IMR-90 (cell line): ENCODE results near the gene SEPTIN3. TPM values are rescaled to one million over a fixed set of nuclear protein-coding genes. Genes with fewer than 3 reads are reported as not detected.

Experiments
- ATAC-seq: fragments of 200-7000 bp; cut with Tn5 transposase; 2 replicates; pipeline ENCODE4 v1.9.1; 2020; ENCODE audit warnings: low read depth, mild to moderate bottlenecking, moderate library complexity
- BruUV-seq: library from RNA; stranded (reverse); fragments of 400-500 nt; replicated peaks from 2 replicates; lab custom pipeline; 2021; lab: Mats Ljungman, UMichigan
- CTCF ChIA-PET: fragments of 300-600 bp; formaldehyde crosslinking; extraction: SDS; loops from one replicate; lab custom pipeline; 2021; ENCODE audit warnings: antibody characterized with exemption; lab: Yijun Ruan, JAX
- POLR2A ChIA-PET: fragments of 300-600 bp; sonication (Branson Sonifier 250); formaldehyde crosslinking; loops from one replicate; lab custom pipeline; 2022; ENCODE audit warnings: antibody characterized with exemption; ENCODE audit not compliant: unreplicated experiment; lab: Charles Lee
- DNase-seq: peaks from one replicate; pipeline ENCODE4 v3.0.0; 2013
- H2AFZ ChIP-seq: replicated peaks from 2 replicates; pipeline ENCODE3; 2013; ENCODE audit warnings: low read length, mild to moderate bottlenecking; ENCODE audit not compliant: poor library complexity
- H2AK5ac ChIP-seq: 2 replicates; pipeline ENCODE4 v1.6.1; 2013; ENCODE audit warnings: low read depth, low read length, inconsistent platforms
- H2AK9ac ChIP-seq: replicated peaks from 2 replicates; pipeline ENCODE3; 2013; ENCODE audit warnings: mild to moderate bottlenecking, low read depth, low read length, moderate library complexity; ENCODE audit not compliant: poor library complexity
- H2BK120ac ChIP-seq: 2 replicates; pipeline ENCODE4 v1.6.1; 2013; ENCODE audit warnings: low read depth, low read length, inconsistent platforms
- H2BK15ac ChIP-seq: 3 replicates; pipeline ENCODE4 v1.6.1; 2013; ENCODE audit warnings: low read depth, low read length, inconsistent platforms
- H2BK20ac ChIP-seq: 2 replicates; pipeline ENCODE4 v1.6.1; 2013; ENCODE audit warnings: low read depth, mild to moderate bottlenecking, inconsistent platforms, low read length, moderate library complexity
- H2BK5ac ChIP-seq: 2 replicates; pipeline ENCODE4 v1.6.1; 2013; ENCODE audit warnings: mild to moderate bottlenecking, low read depth, low read length, inconsistent platforms; ENCODE audit not compliant: poor library complexity, severe bottlenecking
- H3K14ac ChIP-seq: replicated peaks from 2 replicates; pipeline ENCODE4 v1.6.1; 2013; ENCODE audit warnings: low read depth, low read length, inconsistent platforms
- H3K18ac ChIP-seq: 2 replicates; pipeline ENCODE4 v1.6.1; 2013; ENCODE audit warnings: low read depth, low read length, control low read depth
- H3K23ac ChIP-seq: 2 replicates; pipeline ENCODE4 v1.6.1; 2013; ENCODE audit warnings: low read depth, low read length, inconsistent platforms
- H3K27ac ChIP-seq: 2 replicates; pipeline ENCODE4 v1.5.1; 2013; ENCODE audit warnings: mild to moderate bottlenecking, control low read depth, low read length; ENCODE audit not compliant: insufficient read depth
- H3K27me3 ChIP-seq: 2 replicates; pipeline ENCODE4 v1.6.1; 2013; ENCODE audit warnings: low read length; ENCODE audit not compliant: control insufficient read depth, insufficient read depth
- H3K36me3 ChIP-seq: 2 replicates; pipeline ENCODE4 v1.6.1; 2013; ENCODE audit warnings: low read length, mixed read lengths; ENCODE audit not compliant: control insufficient read depth, insufficient read depth
- H3K4ac ChIP-seq: 2 replicates; pipeline ENCODE4 v1.6.1; 2013; ENCODE audit warnings: low read depth, low read length, inconsistent platforms
- H3K4me1 ChIP-seq: 2 replicates; pipeline ENCODE4 v1.6.1; 2013; ENCODE audit warnings: low read length, mixed read lengths; ENCODE audit not compliant: control insufficient read depth, insufficient read depth
- H3K4me2 ChIP-seq: 2 replicates; pipeline ENCODE4 v1.6.1; 2013; ENCODE audit warnings: low read depth, mild to moderate bottlenecking, control low read depth, low read length, moderate library complexity
- H3K4me3 ChIP-seq: 2 replicates; pipeline ENCODE4 v1.5.1; 2013; ENCODE audit warnings: low read depth, mild to moderate bottlenecking, control low read depth, low read length, moderate library complexity; ENCODE audit not compliant: insufficient read depth
- H3K56ac ChIP-seq: 2 replicates; pipeline ENCODE4 v1.6.1; 2013; ENCODE audit warnings: low read length, inconsistent platforms; ENCODE audit not compliant: insufficient read depth; ENCODE audit errors: extremely low read depth
- H3K79me1 ChIP-seq, 2 experiments: 2 replicates each; pipeline ENCODE4 v1.6.1; 2013; ENCODE audit warnings: low read length in 2 of 2, inconsistent platforms in 1 of 2, low read depth in 1 of 2
- H3K9ac ChIP-seq: 2 replicates; pipeline ENCODE4 v1.6.1; 2013; ENCODE audit warnings: low read depth, low read length, control low read depth
- H3K9me1 ChIP-seq: 2 replicates; pipeline ENCODE4 v1.6.1; 2013; ENCODE audit warnings: low read length, inconsistent platforms; ENCODE audit not compliant: insufficient read depth
- H3K9me3 ChIP-seq: 2 replicates; pipeline ENCODE4 v1.6.1; 2013; ENCODE audit warnings: low read length; ENCODE audit not compliant: control insufficient read depth, insufficient read depth
- H4K20me1 ChIP-seq: 2 replicates; pipeline ENCODE4 v1.6.1; 2013; ENCODE audit warnings: low read length, inconsistent platforms; ENCODE audit not compliant: insufficient read depth
- H4K5ac ChIP-seq: 2 replicates; pipeline ENCODE4 v1.6.1; 2013; ENCODE audit warnings: mild to moderate bottlenecking, low read depth, low read length, control low read depth
- H4K8ac ChIP-seq, 2 experiments: 2 replicates each; pipeline ENCODE4 v1.6.1; 2013; ENCODE audit warnings: low read depth in 2 of 2, low read length in 2 of 2, control low read depth in 1 of 2, inconsistent platforms in 1 of 2
- H4K91ac ChIP-seq: 2 replicates; pipeline ENCODE4 v1.6.1; 2013; ENCODE audit warnings: low read depth, low read length, inconsistent platforms; ENCODE audit not compliant: insufficient read depth
- CEBPB ChIP-seq: IDR thresholded peaks from 2 replicates; pipeline ENCODE4 v1.6.1; 2012; ENCODE audit warnings: low read depth, low read length, improper control_type of control experiment
- POLR2A ChIP-seq: IDR thresholded peaks from 2 replicates; pipeline ENCODE4 v1.6.1; 2012; ENCODE audit warnings: mild to moderate bottlenecking, low read depth, low read length
- WGBS, 2 experiments: methylation state at CpG; one replicate each; pipeline versions ENCODE4 v1.1.5 to v1.1.7; 2013; ENCODE audit warnings: missing lambda C conversion rate in 2 of 2; ENCODE audit not compliant: insufficient read length in 1 of 2; ENCODE audit errors: extremely low coverage in 2 of 2; 5-methylcytosine and 5-hydroxymethylcytosine counted together
- dilution Hi-C: fragments of 300-500 bp; cut with HindIII; formaldehyde crosslinking; loops from one replicate; pipeline ENCODE4 v1.14.3; 2018; ENCODE audit warnings: low sequenced_read_pairs; ENCODE audit not compliant: unreplicated experiment
- in situ Hi-C: fragments of 300-500 bp; cut with MboI; formaldehyde crosslinking; loops from 3 replicates; pipeline ENCODE4 v1.14.3; 2019; ENCODE audit warnings: low sequenced_read_pairs, inconsistent platforms, mixed read lengths
- intact Hi-C: fragments of 100-400 bp; cut with micrococcal nuclease; formaldehyde crosslinking; loops from 2 replicates; pipeline ENCODE4 v1.10.0; 2022
- polyA plus RNA-seq, 3 experiments: library from polyadenylated mRNA; depleted of rRNA; stranded (reverse); fragments of >200 nt; gene quantifications; 2 replicates each; pipeline ENCODE4 v1.2.3, GENCODE V29; 2012; ENCODE audit warnings: low replicate concordance in 1 of 3
- total RNA-seq: library from RNA; depleted of rRNA; stranded (reverse); fragments of >200 nt; gene quantifications from 2 replicates; pipeline ENCODE4 v1.2.3, GENCODE V29; 2012

The SEPTIN3 gene
- total and polyA plus RNA-seq, 2 of the 4 experiments (the other 2 are of a cell fraction) = 0.15 to 0.18 TPM

- 23% methylated on average over 3 of the region's 9 CpGs; no CpG with 5 or more reads in 1 of the 2 experiments for WGBS, 2 experiments
- intact Hi-C loops = no loop called here
- no peak overlapping the region for H2BK120ac ChIP-seq
- no peak overlapping the region for H2AK9ac ChIP-seq
- no peak overlapping the region for H3K56ac ChIP-seq
- no peak overlapping the region for H3K14ac ChIP-seq
- H3K4me2 ChIP-seq = no peak overlapping the region
- no peak overlapping the region for H4K5ac ChIP-seq
- H3K36me3 ChIP-seq = no peaks in the 10 kb centered on the region
- no peak overlapping the region for H2AK5ac ChIP-seq
- H3K4me1 ChIP-seq = no peaks in the 10 kb centered on the region; the same call in 1 of the 2 replicates
- DNase-seq (peak; percentile 43), ATAC-seq (no peak)
- H4K91ac ChIP-seq = no peak overlapping the region
- dilution Hi-C loops = no loop called here
- H3K23ac ChIP-seq = no peak overlapping the region
- peaks cover 8% of the 10 kb centered on the region; the same call in 1 of the 2 replicates for H3K27me3 ChIP-seq
- no peak overlapping the region for H2AFZ ChIP-seq
- H4K20me1 ChIP-seq = no peaks in the 10 kb centered on the region
- H3K79me1 ChIP-seq = no peaks in the 10 kb centered on the region
- no peak overlapping the region for H3K4me3 ChIP-seq
- no peak overlapping the region for H2BK15ac ChIP-seq
- no peak overlapping the region for H2BK5ac ChIP-seq
- no peak overlapping the region for H3K18ac ChIP-seq
- H3K9me3 ChIP-seq = no peaks in the 10 kb centered on the region
- H3K4ac ChIP-seq = no peak overlapping the region
- no TSS peak for BruUV-seq
- no peak overlapping the region for H3K9ac ChIP-seq
- H3K27ac ChIP-seq = no peak overlapping the region
- TF ChIP-seq POLR2A = no peak
- no peak for TF ChIP-seq CEBPB
- in situ Hi-C loops = no loop called here
- H2BK20ac ChIP-seq = no peak overlapping the region
- H4K8ac ChIP-seq = no peak overlapping the region
- ChIA-PET POLR2A (no interaction called here), CTCF (no interaction called here)
- H3K9me1 ChIP-seq = no peaks in the 10 kb centered on the region
Measured at GRCh38 chr22:41963453-41964111, 5.7 kb upstream of the SEPTIN3 start.
